Esophagus muscularis mucosa (tissue), 3 donors: ENCODE measurements around the gene STK33.

Experiments
- POLR2A ChIP-seq: fragments of 450-650 bp; IDR thresholded peaks from one replicate; pipeline ENCODE4 v1.6.1; 2017; ENCODE audit warnings: antibody characterized with exemption, moderate library complexity, mild to moderate bottlenecking, low read depth
- POLR2AphosphoS5 ChIP-seq, 2 donors: sonication (generic); formaldehyde crosslinking; IDR thresholded peaks; one replicate each; pipeline ENCODE4 v1.6.1; 2017; ENCODE audit warnings: antibody characterized with exemption in 2 of 2
- TF ChIP-seq, protein P1 (sequence below), 3 experiments: fragments of 200-600 bp in 2 of 3; fragments of 450-650 bp in 1 of 3; sonication (generic) in 2 of 3; IDR thresholded peaks; one replicate each; pipeline ENCODE4 v1.5.1; 2017 to 2019; ENCODE audit warnings: antibody characterized with exemption in 3 of 3, mild to moderate bottlenecking in 2 of 3, moderate library complexity in 1 of 3

DNA sequence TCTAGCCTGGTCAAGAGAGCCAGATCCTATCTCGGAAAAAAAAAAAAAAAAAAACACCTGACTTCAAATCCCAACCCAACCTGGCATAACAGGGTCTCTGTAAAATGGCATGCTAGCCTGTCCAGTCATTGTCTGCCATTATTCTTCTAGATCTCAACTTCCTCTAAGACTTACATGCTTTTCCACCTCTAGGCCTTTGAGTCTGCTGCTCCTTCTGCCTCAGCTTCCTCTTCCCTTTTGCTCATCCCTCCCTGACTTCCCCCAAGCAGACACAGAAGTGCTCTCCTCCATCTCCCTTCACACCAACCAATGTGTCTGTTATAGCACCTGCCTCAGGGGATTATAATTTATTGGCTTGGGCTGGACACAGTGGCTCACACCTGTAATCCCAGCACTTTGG is 7.8 kb downstream of the STK33 start:
- TF ChIP-seq, protein P1, sequence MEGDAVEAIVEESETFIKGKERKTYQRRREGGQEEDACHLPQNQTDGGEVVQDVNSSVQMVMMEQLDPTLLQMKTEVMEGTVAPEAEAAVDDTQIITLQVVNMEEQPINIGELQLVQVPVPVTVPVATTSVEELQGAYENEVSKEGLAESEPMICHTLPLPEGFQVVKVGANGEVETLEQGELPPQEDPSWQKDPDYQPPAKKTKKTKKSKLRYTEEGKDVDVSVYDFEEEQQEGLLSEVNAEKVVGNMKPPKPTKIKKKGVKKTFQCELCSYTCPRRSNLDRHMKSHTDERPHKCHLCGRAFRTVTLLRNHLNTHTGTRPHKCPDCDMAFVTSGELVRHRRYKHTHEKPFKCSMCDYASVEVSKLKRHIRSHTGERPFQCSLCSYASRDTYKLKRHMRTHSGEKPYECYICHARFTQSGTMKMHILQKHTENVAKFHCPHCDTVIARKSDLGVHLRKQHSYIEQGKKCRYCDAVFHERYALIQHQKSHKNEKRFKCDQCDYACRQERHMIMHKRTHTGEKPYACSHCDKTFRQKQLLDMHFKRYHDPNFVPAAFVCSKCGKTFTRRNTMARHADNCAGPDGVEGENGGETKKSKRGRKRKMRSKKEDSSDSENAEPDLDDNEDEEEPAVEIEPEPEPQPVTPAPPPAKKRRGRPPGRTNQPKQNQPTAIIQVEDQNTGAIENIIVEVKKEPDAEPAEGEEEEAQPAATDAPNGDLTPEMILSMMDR (IDR thresholded peaks at IDR 0.05), result no peak
- TF ChIP-seq POLR2AphosphoS5 (IDR thresholded peaks at IDR 0.05) (no peak), POLR2A (no peak)
